HCT116 (cell line): ENCODE data around the gene TMCO4. TPM values are rescaled to one million over a fixed set of nuclear protein-coding genes. Genes with fewer than 3 reads are reported as not detected.

Experiments used
- ATAC-seq: fragments of 200-7000 bp; cut with Tn5 transposase; 2 replicates; pipeline ENCODE4 v1.9.1; 2020; ENCODE audit warnings: mild to moderate bottlenecking, moderate library complexity
- BruUV-seq: library from RNA; stranded (reverse); fragments of 400-500 nt; replicated peaks from 2 replicates; lab custom pipeline; 2021; lab: Mats Ljungman, UMichigan
- CTCF ChIA-PET: fragments of 300-600 bp; sonication (Branson Sonifier 250); formaldehyde crosslinking; loops from one replicate; lab custom pipeline; 2021; ENCODE audit warnings: antibody characterized with exemption; lab: Charles Lee
- POLR2A ChIA-PET: fragments of 300-600, 350-600 bp; sonication (Branson Sonifier 250); formaldehyde crosslinking; loops from one replicate; lab custom pipeline; 2021; ENCODE audit warnings: antibody characterized with exemption; lab: Charles Lee
- RAD21 ChIA-PET, 2 experiments: fragments of 300-600 bp; sonication (Branson Sonifier 250); formaldehyde crosslinking; loops; one replicate each; lab custom pipeline; 2023; ENCODE audit warnings: low total read pairs in 2 of 2; ENCODE audit not compliant: uncharacterized antibody in 2 of 2, unreplicated experiment in 2 of 2, low non-redundant PET in 1 of 2; lab: Charles Lee
- DNase-seq: peaks from one replicate; pipeline ENCODE4 v3.0.0-alpha.2; 2010; ENCODE audit warnings: low read depth, low spot score
- H2AFZ ChIP-seq: fragments of 200-600 bp; shearing (Covaris generic), sonication (generic); 2 replicates; pipeline ENCODE4 v1.6.1; 2017; ENCODE audit warnings: low read depth, mixed run types, mixed read lengths, antibody characterized with exemption, low read length; ENCODE audit not compliant: poor library complexity, severe bottlenecking
- H3K27ac ChIP-seq: 2 replicates; pipeline ENCODE4 v1.5.1; 2012; ENCODE audit warnings: low read depth, low read length
- H3K27me3 ChIP-seq: fragments of 200-600 bp; sonication (generic); 2 replicates; pipeline ENCODE4 v1.6.1; 2016; ENCODE audit warnings: mixed run types, low read length, mixed read lengths; ENCODE audit not compliant: insufficient read depth
- H3K36me3 ChIP-seq, 2 experiments: fragments of 200-500 bp in 1 of 2; fragments of 200-600 bp in 1 of 2; sonication (Bioruptor generic) in 1 of 2; sonication (generic) in 1 of 2; 2 replicates each; pipeline versions ENCODE4 v1.5.1 to v1.6.1; 2014 to 2016; ENCODE audit warnings: low read length in 2 of 2, inconsistent platforms in 1 of 2, mixed read lengths in 1 of 2, mixed run types in 1 of 2; ENCODE audit not compliant: insufficient read depth in 2 of 2, control insufficient read depth in 1 of 2
- H3K4me1 ChIP-seq, 2 experiments: fragments of 200-600 bp in 1 of 2; sonication (generic) in 1 of 2; 2 replicates each; pipeline versions ENCODE4 v1.5.1 to v1.6.1; 2012 to 2017; ENCODE audit warnings: low read length in 2 of 2, inconsistent platforms in 1 of 2, mild to moderate bottlenecking in 1 of 2, mixed read lengths in 1 of 2, mixed run types in 1 of 2, moderate library complexity in 1 of 2; ENCODE audit not compliant: insufficient read depth in 2 of 2, control insufficient read depth in 1 of 2
- H3K4me2 ChIP-seq: fragments of 200-600 bp; sonication (generic); 2 replicates; pipeline ENCODE4 v1.6.1; 2017; ENCODE audit warnings: mixed run types, low read length, mixed read lengths
- H3K4me3 ChIP-seq, 2 experiments: fragments of 200-600 bp in 1 of 2; sonication (generic) in 1 of 2; replicated peaks in 1 of 2; 2 replicates each; pipeline ENCODE4 v1.5.1; 2011 to 2016; ENCODE audit warnings: low read length in 2 of 2, control low read depth in 1 of 2, low read depth in 1 of 2, mild to moderate bottlenecking in 1 of 2, mixed read lengths in 1 of 2, mixed run types in 1 of 2
- H3K79me2 ChIP-seq: fragments of 200-600 bp; sonication (generic); 2 replicates; pipeline ENCODE4 v1.6.1; 2017; ENCODE audit warnings: mild to moderate bottlenecking, mixed run types, low read length, moderate library complexity, mixed read lengths; ENCODE audit not compliant: insufficient read depth
- H3K9ac ChIP-seq: fragments of 200-600 bp; sonication (generic); 2 replicates; pipeline ENCODE4 v1.6.1; 2016; ENCODE audit warnings: low read length, mixed read lengths
- H3K9me2 ChIP-seq: fragments of 200-600 bp; sonication (generic), shearing (Covaris generic); 2 replicates; pipeline ENCODE4 v1.6.1; 2017; ENCODE audit warnings: mixed run types, mild to moderate bottlenecking, moderate library complexity; ENCODE audit not compliant: insufficient read depth
- H3K9me3 ChIP-seq, 2 experiments: fragments of 200-500 bp in 1 of 2; fragments of 200-600 bp in 1 of 2; sonication (Bioruptor generic) in 1 of 2; sonication (generic) in 1 of 2; 2 replicates each; pipeline ENCODE4 v1.6.1; 2014 to 2017; ENCODE audit warnings: low read length in 2 of 2, mixed read lengths in 2 of 2, inconsistent platforms in 1 of 2, low read depth in 1 of 2, mild to moderate bottlenecking in 1 of 2, mixed run types in 1 of 2, moderate library complexity in 1 of 2; ENCODE audit not compliant: control insufficient read depth in 1 of 2, insufficient read depth in 1 of 2
- H4K20me1 ChIP-seq: fragments of 200-600 bp; sonication (generic), shearing (Covaris generic); 2 replicates; pipeline ENCODE4 v1.6.1; 2017; ENCODE audit warnings: mixed run types, mild to moderate bottlenecking, moderate library complexity; ENCODE audit not compliant: insufficient read depth
- ATF3 ChIP-seq: IDR thresholded peaks from 2 replicates; pipeline ENCODE4 v1.6.1; 2012
- CBX3 ChIP-seq: IDR thresholded peaks from 2 replicates; pipeline ENCODE4 v1.6.1; 2012; ENCODE audit warnings: low read depth
- EGR1 ChIP-seq: IDR thresholded peaks from 2 replicates; pipeline ENCODE4 v1.6.1; 2012; ENCODE audit warnings: low read depth
- ELF1 ChIP-seq: IDR thresholded peaks from 2 replicates; pipeline ENCODE4 v1.6.1; 2012; ENCODE audit warnings: low read depth, borderline replicate concordance
- FOSL1 ChIP-seq: IDR thresholded peaks from 2 replicates; pipeline ENCODE4 v1.6.1; 2012; ENCODE audit warnings: low read depth
- MAX ChIP-seq: IDR thresholded peaks from 2 replicates; pipeline ENCODE4 v1.6.1; 2012
- POLR2AphosphoS5 ChIP-seq: IDR thresholded peaks from 2 replicates; pipeline ENCODE4 v1.6.1; 2011; ENCODE audit warnings: mild to moderate bottlenecking, low read depth, low read length, moderate library complexity
- SIN3A ChIP-seq: IDR thresholded peaks from 2 replicates; pipeline ENCODE4 v1.6.1; 2012; ENCODE audit warnings: low read depth
- SRF ChIP-seq: IDR thresholded peaks from 2 replicates; pipeline ENCODE4 v1.6.1; 2012; ENCODE audit warnings: low read depth
- ZFX ChIP-seq: fragments of 450-650 bp; IDR thresholded peaks from 2 replicates; pipeline ENCODE4 v1.6.1; 2017
- intact Hi-C: fragments of 100-400 bp; cut with micrococcal nuclease; formaldehyde crosslinking; loops from 2 replicates; pipeline ENCODE4 v1.10.0; 2022
- total RNA-seq: library from RNA; stranded (reverse); gene quantifications from one replicate; pipeline ENCODE4 v1.2.1, GENCODE V29; 2021; ENCODE audit not compliant: unreplicated experiment
- TF ChIP-seq, protein P1 (sequence below): IDR thresholded peaks from 2 replicates; pipeline ENCODE4 v1.6.1; 2012; ENCODE audit warnings: low read depth

Gene TMCO4
- total RNA-seq, 1 experiment from 2014 or later = 12.7 TPM

DNA sequence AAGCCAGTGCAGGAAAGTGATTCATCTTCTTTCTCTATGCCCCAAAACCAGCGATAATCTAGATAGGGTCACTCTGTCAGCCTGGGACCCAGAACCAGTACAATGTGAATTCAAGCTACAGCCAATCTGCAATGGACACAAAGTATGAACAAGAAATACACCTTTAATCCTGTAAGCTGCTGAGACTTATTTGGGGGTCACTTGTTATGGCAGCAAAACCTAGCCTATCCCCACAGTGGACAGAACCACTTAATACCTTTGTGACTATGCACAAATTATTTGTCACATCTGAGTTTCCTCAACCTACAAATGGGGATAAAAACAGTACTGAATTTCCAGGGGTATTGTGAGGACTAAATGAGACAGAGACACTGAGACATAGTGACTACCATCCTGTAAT is 50.0 kb downstream of the TMCO4 start:
- Histone ChIP-seq H3K9me3 (no peaks in the 10 kb centered on the region), H3K4me1 (peaks cover 0 to 6% of the 10 kb centered on the region in 2 experiments; a peak in 1 of 4 replicates), H3K9ac (no peak overlapping the region)
- POLR2A ChIA-PET = no interaction called here
- TF ChIP-seq ZFX (no peak), MAX (no peak), CBX3 (no peak), ATF3 (no peak), SRF (no peak), EGR1 (no peak), ELF1 (no peak), POLR2AphosphoS5 (no peak), FOSL1 (no peak), SIN3A (no peak)
- TF ChIP-seq, protein P1, sequence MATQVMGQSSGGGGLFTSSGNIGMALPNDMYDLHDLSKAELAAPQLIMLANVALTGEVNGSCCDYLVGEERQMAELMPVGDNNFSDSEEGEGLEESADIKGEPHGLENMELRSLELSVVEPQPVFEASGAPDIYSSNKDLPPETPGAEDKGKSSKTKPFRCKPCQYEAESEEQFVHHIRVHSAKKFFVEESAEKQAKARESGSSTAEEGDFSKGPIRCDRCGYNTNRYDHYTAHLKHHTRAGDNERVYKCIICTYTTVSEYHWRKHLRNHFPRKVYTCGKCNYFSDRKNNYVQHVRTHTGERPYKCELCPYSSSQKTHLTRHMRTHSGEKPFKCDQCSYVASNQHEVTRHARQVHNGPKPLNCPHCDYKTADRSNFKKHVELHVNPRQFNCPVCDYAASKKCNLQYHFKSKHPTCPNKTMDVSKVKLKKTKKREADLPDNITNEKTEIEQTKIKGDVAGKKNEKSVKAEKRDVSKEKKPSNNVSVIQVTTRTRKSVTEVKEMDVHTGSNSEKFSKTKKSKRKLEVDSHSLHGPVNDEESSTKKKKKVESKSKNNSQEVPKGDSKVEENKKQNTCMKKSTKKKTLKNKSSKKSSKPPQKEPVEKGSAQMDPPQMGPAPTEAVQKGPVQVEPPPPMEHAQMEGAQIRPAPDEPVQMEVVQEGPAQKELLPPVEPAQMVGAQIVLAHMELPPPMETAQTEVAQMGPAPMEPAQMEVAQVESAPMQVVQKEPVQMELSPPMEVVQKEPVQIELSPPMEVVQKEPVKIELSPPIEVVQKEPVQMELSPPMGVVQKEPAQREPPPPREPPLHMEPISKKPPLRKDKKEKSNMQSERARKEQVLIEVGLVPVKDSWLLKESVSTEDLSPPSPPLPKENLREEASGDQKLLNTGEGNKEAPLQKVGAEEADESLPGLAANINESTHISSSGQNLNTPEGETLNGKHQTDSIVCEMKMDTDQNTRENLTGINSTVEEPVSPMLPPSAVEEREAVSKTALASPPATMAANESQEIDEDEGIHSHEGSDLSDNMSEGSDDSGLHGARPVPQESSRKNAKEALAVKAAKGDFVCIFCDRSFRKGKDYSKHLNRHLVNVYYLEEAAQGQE = no peak
- TF ChIP-seq, all 23 proteins: peak for 0
- no peak overlapping the region for H3K4me2 ChIP-seq
- no TSS peak for BruUV-seq
- H3K27me3 ChIP-seq = no peaks in the 10 kb centered on the region
- no peaks in the 10 kb centered on the region for H3K36me3 ChIP-seq
- H3K9me2 ChIP-seq = no peaks in the 10 kb centered on the region
- intact Hi-C loops = no loop called here
- no peak for ATAC-seq
- DNase-seq = no peak
- H3K27ac ChIP-seq = no peak overlapping the region
- H3K79me2 ChIP-seq = no peaks in the 10 kb centered on the region
- no peak overlapping the region for H2AFZ ChIP-seq
- H3K4me3 ChIP-seq = no peak overlapping the region
- H4K20me1 ChIP-seq = no peaks in the 10 kb centered on the region
- ChIA-PET RAD21 (no interaction called here), CTCF (no interaction called here)
